OCI-LY7 (cell line): ENCODE results near the gene ATP6V1A. TPM values are rescaled to one million over a fixed set of nuclear protein-coding genes. Genes with fewer than 3 reads are reported as not detected.
"Not testable (repeated sequence)": the region's sequence is repeated elsewhere in the genome, so short reads cannot be mapped to it uniquely, and the experiment has no call there.

ENCODE experiments used
- BruUV-seq: library from RNA; stranded (reverse); fragments of 400-500 nt; replicated peaks from 2 replicates; lab custom pipeline; 2021; lab: Mats Ljungman, UMichigan
- CTCF ChIA-PET: fragments of 300-600 bp; sonication (Branson Sonifier 250); formaldehyde crosslinking; loops from one replicate; lab custom pipeline; 2022; ENCODE audit warnings: antibody characterized with exemption; ENCODE audit not compliant: unreplicated experiment; lab: Charles Lee
- POLR2A ChIA-PET: fragments of 300-600 bp; sonication (Branson Sonifier 250); formaldehyde crosslinking; loops from one replicate; lab custom pipeline; 2022; ENCODE audit warnings: antibody characterized with exemption; lab: Charles Lee
- DNase-seq: peaks from one replicate; pipeline ENCODE4 v3.0.0-alpha.2; 2015; ENCODE audit warnings: low spot score
- H2AFZ ChIP-seq: fragments of 200-600 bp; sonication (generic), shearing (Covaris generic); 2 replicates; pipeline ENCODE4 v1.6.1; 2014; ENCODE audit warnings: mild to moderate bottlenecking, antibody characterized with exemption, low read length, moderate library complexity
- H3K27ac ChIP-seq: fragments of 200-600 bp; sonication (generic); 2 replicates; pipeline ENCODE4 v1.5.1; 2014; ENCODE audit warnings: mixed run types, low read depth, mild to moderate bottlenecking, moderate library complexity, low read length, inconsistent platforms; ENCODE audit not compliant: poor library complexity, severe bottlenecking
- H3K36me3 ChIP-seq: fragments of 200-600 bp; sonication (generic); 2 replicates; pipeline ENCODE4 v1.6.1; 2014; ENCODE audit warnings: mild to moderate bottlenecking, antibody characterized with exemption, low read length, moderate library complexity, mixed read lengths; ENCODE audit not compliant: insufficient read depth
- H3K4me1 ChIP-seq: fragments of 200-600 bp; sonication (generic); 2 replicates; pipeline ENCODE4 v1.5.1; 2014; ENCODE audit warnings: mild to moderate bottlenecking, low read length; ENCODE audit not compliant: insufficient read depth, poor library complexity, severe bottlenecking
- H3K4me2 ChIP-seq: fragments of 200-600 bp; sonication (generic); 2 replicates; pipeline ENCODE4 v1.6.1; 2014; ENCODE audit warnings: mild to moderate bottlenecking, low read length
- H3K4me3 ChIP-seq: fragments of 200-600 bp; sonication (generic); 2 replicates; pipeline ENCODE4 v1.5.1; 2014; ENCODE audit warnings: mild to moderate bottlenecking, low read depth, low read length; ENCODE audit not compliant: poor library complexity, severe bottlenecking
- H3K79me2 ChIP-seq: fragments of 200-600 bp; sonication (generic); 2 replicates; pipeline ENCODE4 v1.6.1; 2016; ENCODE audit warnings: low read depth, mild to moderate bottlenecking, low read length, moderate library complexity, mixed read lengths; ENCODE audit not compliant: insufficient read depth
- H3K9me2 ChIP-seq: fragments of 200-600 bp; sonication (generic); 2 replicates; pipeline ENCODE4 v1.6.1; 2016; ENCODE audit warnings: mild to moderate bottlenecking, low read length, mixed read lengths; ENCODE audit not compliant: insufficient read depth
- H3K9me3 ChIP-seq: fragments of 200-600 bp; sonication (generic); 2 replicates; pipeline ENCODE4 v1.6.1; 2014; ENCODE audit warnings: mild to moderate bottlenecking, mixed run types, low read length, mixed read lengths
- H4K20me1 ChIP-seq: fragments of 200-600 bp; sonication (generic); 2 replicates; pipeline ENCODE4 v1.6.1; 2014; ENCODE audit warnings: mild to moderate bottlenecking, antibody characterized with exemption, low read length, moderate library complexity, mixed read lengths; ENCODE audit not compliant: insufficient read depth
- CTCF ChIP-seq: fragments of 200-600 bp; sonication (generic); conservative IDR thresholded peaks from 2 replicates; pipeline ENCODE4 v1.5.1; 2014; ENCODE audit warnings: mild to moderate bottlenecking, antibody characterized with exemption, low read length, moderate library complexity, mixed read lengths
- EZH2phosphoT487 ChIP-seq: fragments of 200-600 bp; sonication (generic); IDR thresholded peaks from 2 replicates; pipeline ENCODE4 v1.6.1; 2018; ENCODE audit warnings: low read depth, borderline replicate concordance, mild to moderate bottlenecking, mixed run types, antibody characterized with exemption, low read length, moderate library complexity, mixed read lengths
- intact Hi-C: fragments of 100-400 bp; cut with micrococcal nuclease; formaldehyde crosslinking; loops from one replicate; pipeline ENCODE4 v1.10.0; 2022; ENCODE audit not compliant: unreplicated experiment
- total RNA-seq, 2 experiments: library from RNA; depleted of rRNA in 1 of 2; stranded (reverse); fragments of >200 nt in 1 of 2; shearing (Covaris generic) in 1 of 2; gene quantifications; 2 replicates each; pipeline ENCODE4 v1.2.3, GENCODE V29; 2014 to 2022

The ATP6V1A gene
- total RNA-seq, 2 experiments from 2014 or later, result 26.5 to 77.3 TPM

- Histone ChIP-seq H3K4me1 (no peaks in the 10 kb centered on the region), H3K9me3 (no peaks in the 10 kb centered on the region), H3K4me3 (no peak overlapping the region), H3K36me3 (no peaks in the 10 kb centered on the region), H3K79me2 (no peaks in the 10 kb centered on the region), H3K4me2 (no peak overlapping the region), H2AFZ (no peak overlapping the region), H3K27ac (no peak overlapping the region), H3K9me2 (no peaks in the 10 kb centered on the region), H4K20me1 (no peaks in the 10 kb centered on the region)
- ChIA-PET POLR2A (interaction anchor here (0.7 kb wide), 1 partner anchor 293 kb away, joined by 3 read pairs; no protein-coding TSS in a partner anchor), CTCF (no interaction called here)
- DNase-seq, result no peak
- no TSS peak for BruUV-seq
- TF ChIP-seq EZH2phosphoT487 (no peak), CTCF (no peak)
- intact Hi-C loops, result loop anchor here (10.0 kb wide), 2 partner anchors 207 to 447 kb away; partner anchors contain the start of genes CCDC191, QTRT2 and TIGIT
Measured at GRCh38 chr3:113847664-113848461, 101.0 kb downstream of the ATP6V1A start.

GRCh38 chr3:113849071-113849470 is 102.2 kb downstream of the ATP6V1A start:
- H3K9me3 ChIP-seq, H3K4me3 ChIP-seq, DNase-seq, H3K27ac ChIP-seq, H4K20me1 ChIP-seq, H3K9me2 ChIP-seq, BruUV-seq, H3K4me2 ChIP-seq, H3K36me3 ChIP-seq, H3K4me1 ChIP-seq, CTCF ChIA-PET, H2AFZ ChIP-seq, H3K79me2 ChIP-seq: not testable (repeated sequence)
- intact Hi-C loops, result loop anchor here (10.0 kb wide), 2 partner anchors 206 to 446 kb away; partner anchors contain the start of genes CCDC191, QTRT2 and TIGIT
- POLR2A ChIA-PET, result interaction anchor here (1.0 kb wide), 1 partner anchor 64 kb away, joined by 3 read pairs; no protein-coding TSS in a partner anchor

- BruUV-seq, H3K27ac ChIP-seq, H3K4me1 ChIP-seq, CTCF ChIA-PET, H2AFZ ChIP-seq, H3K4me2 ChIP-seq, H3K9me2 ChIP-seq, H3K4me3 ChIP-seq, H3K9me3 ChIP-seq, H3K79me2 ChIP-seq, H4K20me1 ChIP-seq, H3K36me3 ChIP-seq, DNase-seq: not testable (repeated sequence)
- intact Hi-C loops, result loop anchor here (10.0 kb wide), 2 partner anchors 205 to 445 kb away; partner anchors contain the start of genes CCDC191, QTRT2 and TIGIT
- POLR2A ChIA-PET, result interaction anchor here (1.0 kb wide), 1 partner anchor 63 kb away, joined by 3 read pairs; no protein-coding TSS in a partner anchor
Measured at GRCh38 chr3:113849841-113850240, 103.0 kb downstream of the ATP6V1A start.

- H3K9me2 ChIP-seq, H4K20me1 ChIP-seq, CTCF ChIA-PET, H3K4me3 ChIP-seq, H3K9me3 ChIP-seq, DNase-seq, H3K27ac ChIP-seq, H2AFZ ChIP-seq, intact Hi-C loops, BruUV-seq, POLR2A ChIA-PET, H3K4me1 ChIP-seq, H3K36me3 ChIP-seq, H3K79me2 ChIP-seq, H3K4me2 ChIP-seq: not testable (repeated sequence)
Measured at GRCh38 chr3:113850391-113850790, 103.6 kb downstream of the ATP6V1A start.
